Stomach (tissue), 4 donors: ENCODE measurements around the gene PTPRD.

Source experiments
- CTCF ChIP-seq, 7 experiments: fragments of 450-650 bp in 4 of 7; fragments of 200-600 bp in 3 of 7; sonication (generic) in 3 of 7; IDR thresholded peaks; one replicate each; pipeline ENCODE4 v1.5.1; 2016 to 2019; ENCODE audit warnings: antibody characterized with exemption in 7 of 7, control low read depth in 2 of 7, mild to moderate bottlenecking in 1 of 7
- EP300 ChIP-seq: sonication (generic); formaldehyde crosslinking; IDR thresholded peaks from one replicate; pipeline ENCODE4 v1.6.1; 2017; ENCODE audit warnings: antibody characterized with exemption
- POLR2A ChIP-seq, 4 donors: fragments of 450-650 bp; IDR thresholded peaks; one replicate each; pipeline ENCODE4 v1.6.1; 2016; ENCODE audit warnings: antibody characterized with exemption in 4 of 4, control low read depth in 2 of 4, mild to moderate bottlenecking in 1 of 4, moderate library complexity in 1 of 4
- POLR2AphosphoS5 ChIP-seq, 3 donors: sonication (generic); formaldehyde crosslinking; IDR thresholded peaks; one replicate each; pipeline ENCODE4 v1.6.1; 2016; ENCODE audit warnings: antibody characterized with exemption in 3 of 3

GRCh38 chr9:8708728-8709127 lies 1904.1 kb downstream of the PTPRD start:
- no peak for TF ChIP-seq CTCF (IDR thresholded peaks at IDR 0.05)
- no peak for TF ChIP-seq POLR2AphosphoS5 (IDR thresholded peaks at IDR 0.05)
- no peak for TF ChIP-seq EP300
- TF ChIP-seq POLR2A (IDR thresholded peaks at IDR 0.05): no peak
